HG03354 (cell line): ENCODE results near the gene NBPF6.
A peak's percentile ranks its signal among the peaks of the same experiment; 100 is the strongest.
"Not testable (repeated sequence)": the region's sequence is repeated elsewhere in the genome, so short reads cannot be mapped to it uniquely, and the experiment has no call there.

Experiments
- ATAC-seq: cut with Tn5 transposase; IDR thresholded peaks from one replicate; pipeline ENCODE4 v1.9.1; 2021; ENCODE audit warnings: mild to moderate bottlenecking; ENCODE audit not compliant: unreplicated experiment, poor library complexity, severe bottlenecking

NBPF6 gene

GRCh38 chr1:108495008-108495407, 44.9 kb downstream of the NBPF6 start:
- ATAC-seq: not testable (repeated sequence)

GRCh38 chr1:108496856-108497255, 46.7 kb downstream of the NBPF6 start:
- not testable (repeated sequence) for ATAC-seq

GRCh38 chr1:108502138-108502537, 52.0 kb downstream of the NBPF6 start:
- no peak for ATAC-seq

- no peak for ATAC-seq
These were observed 52.5 kb downstream of the NBPF6 start for GRCh38 chr1:108502624-108503023.

GRCh38 chr1:108503062-108503733, 53.1 kb downstream of the NBPF6 start:
- ATAC-seq: no peak

- ATAC-seq: no peak
These were observed 54.3 kb downstream of the NBPF6 start for GRCh38 chr1:108504447-108504846.

- ATAC-seq: no peak
These were observed 55.6 kb downstream of the NBPF6 start for GRCh38 chr1:108505763-108506070.

GRCh38 chr1:108511764-108512163, 61.6 kb downstream of the NBPF6 start:
- no peak for ATAC-seq

GRCh38 chr1:108512239-108513043, 62.3 kb downstream of the NBPF6 start:
- peak; percentile 56 for ATAC-seq

- no peak for ATAC-seq
These were observed 62.9 kb downstream of the NBPF6 start for GRCh38 chr1:108513044-108513415.

- not testable (repeated sequence) for ATAC-seq
These were observed 63.8 kb downstream of the NBPF6 start for GRCh38 chr1:108513914-108514313.

- not testable (repeated sequence) for ATAC-seq
These were observed 67.3 kb downstream of the NBPF6 start for GRCh38 chr1:108517301-108517897.
